ENCODE results near the gene TERT. TPM values are rescaled to one million over a fixed set of nuclear protein-coding genes. Genes with fewer than 3 reads are reported as not detected.

TERT gene
- total and polyA plus RNA-seq, 2 of the 13 experiments (the other 11 are each of a cell fraction or from before 2014, with no cell fraction given): 4.3 to 5.9 TPM

DNA sequence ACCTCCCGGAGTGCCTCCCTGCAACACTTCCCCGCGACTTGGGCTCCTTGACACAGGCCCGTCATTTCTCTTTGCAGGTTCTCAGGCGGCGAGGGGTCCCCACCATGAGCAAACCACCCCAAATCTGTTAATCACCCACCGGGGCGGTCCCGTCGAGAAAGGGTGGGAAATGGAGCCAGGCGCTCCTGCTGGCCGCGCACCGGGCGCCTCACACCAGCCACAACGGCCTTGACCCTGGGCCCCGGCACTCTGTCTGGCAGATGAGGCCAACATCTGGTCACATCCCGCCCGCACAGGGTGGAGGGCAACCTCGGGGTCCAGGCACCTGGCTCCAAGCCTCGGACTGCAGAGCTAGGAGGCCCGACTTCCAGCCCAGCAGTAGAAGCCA lies 776 bp upstream of the TERT start:
- in situ Hi-C loops (cut with HindIII; ENCODE audit: extremely low pct_ligation_motif_present, low pct_unique_long_range_greater_than_20kb): no loop called here
- Histone ChIP-seq H3K4me3 (replicated peaks in 1 of 3; ENCODE audit: insufficient read depth in 1 of 3, low read depth in 2 of 3, low read length in 3 of 3) (peak overlapping the region in 1 of 3 experiments; percentile 68; a peak in 1 of 6 replicates), H3K27ac (ENCODE audit: extremely low read length, insufficient read depth, low read length) (no peak overlapping the region), H3K9me3 (ENCODE audit: low read length) (no peaks in the 10 kb centered on the region), H3K4me2 (ENCODE audit: low read depth, low read length) (peak overlapping the region; percentile 43; the same call in 1 of the 2 replicates), H2AFZ (ENCODE audit: low read length) (no peak overlapping the region), H3K79me2 (ENCODE audit: insufficient read depth, low read length) (no peaks in the 10 kb centered on the region), H3K27me3 (ENCODE audit: control insufficient read depth in 1 of 2, insufficient read depth in 2 of 2, low read length in 2 of 2) (peaks cover 10 to 47% of the 10 kb centered on the region in 2 experiments; a peak in 4 of 5 replicates), H3K9ac (ENCODE audit: insufficient read depth, low read depth, low read length) (no peak overlapping the region), H3K36me3 (replicated peaks in 1 of 2; ENCODE audit: control insufficient read depth in 1 of 2, insufficient read depth in 2 of 2, low read length in 2 of 2) (no peaks in the 10 kb centered on the region), H3K4me1 (ENCODE audit: insufficient read depth, low read length) (peaks cover 18% of the 10 kb centered on the region), H4K20me1 (ENCODE audit: insufficient read depth, low read length) (no peaks in the 10 kb centered on the region)
- FAIRE-seq: no peak
- WGBS (ENCODE audit: low lambda C conversion rate): 59% methylated on average over 7 of the region's 22 CpGs
- DNase-seq (ENCODE audit: low spot score): no peak
- ChIA-PET POLR2A (interaction anchor here (1.0 kb wide), 1 partner anchor 31 kb away, joined by 5 read pairs; no protein-coding TSS in a partner anchor), CTCF (ENCODE audit: low intra/inter-chr PET ratio, low total read pairs) (no interaction called here)
- peak; percentile 57 for ATAC-seq
- intact Hi-C loops (cut with micrococcal nuclease; ENCODE audit: unreplicated experiment): no loop called here
- BruUV-seq (replicated peaks): no TSS peak
- TF ChIP-seq ZFP91 (CRISPR knock-in tag; IDR thresholded peaks at IDR 0.05; ENCODE audit: borderline replicate concordance) (0 out of 2 replicates have a peak, but pooled peaks have one; percentile 41), NR2C2 (CRISPR knock-in tag; IDR thresholded peaks at IDR 0.05; ENCODE audit: borderline replicate concordance) (peak; percentile 54; the same call in 1 of the 2 replicates), PAXIP1 (CRISPR knock-in tag; conservative IDR thresholded peaks at IDR 0.05) (peak; percentile 16; the same call in 1 of the 2 replicates)
- TF ChIP-seq, protein P1, sequence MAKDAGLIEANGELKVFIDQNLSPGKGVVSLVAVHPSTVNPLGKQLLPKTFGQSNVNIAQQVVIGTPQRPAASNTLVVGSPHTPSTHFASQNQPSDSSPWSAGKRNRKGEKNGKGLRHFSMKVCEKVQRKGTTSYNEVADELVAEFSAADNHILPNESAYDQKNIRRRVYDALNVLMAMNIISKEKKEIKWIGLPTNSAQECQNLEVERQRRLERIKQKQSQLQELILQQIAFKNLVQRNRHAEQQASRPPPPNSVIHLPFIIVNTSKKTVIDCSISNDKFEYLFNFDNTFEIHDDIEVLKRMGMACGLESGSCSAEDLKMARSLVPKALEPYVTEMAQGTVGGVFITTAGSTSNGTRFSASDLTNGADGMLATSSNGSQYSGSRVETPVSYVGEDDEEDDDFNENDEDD (CRISPR knock-in tag; IDR thresholded peaks at IDR 0.05; ENCODE audit: borderline replicate concordance): peak; percentile 46; the same call in 1 of the 2 replicates
- TF ChIP-seq, protein P2, sequence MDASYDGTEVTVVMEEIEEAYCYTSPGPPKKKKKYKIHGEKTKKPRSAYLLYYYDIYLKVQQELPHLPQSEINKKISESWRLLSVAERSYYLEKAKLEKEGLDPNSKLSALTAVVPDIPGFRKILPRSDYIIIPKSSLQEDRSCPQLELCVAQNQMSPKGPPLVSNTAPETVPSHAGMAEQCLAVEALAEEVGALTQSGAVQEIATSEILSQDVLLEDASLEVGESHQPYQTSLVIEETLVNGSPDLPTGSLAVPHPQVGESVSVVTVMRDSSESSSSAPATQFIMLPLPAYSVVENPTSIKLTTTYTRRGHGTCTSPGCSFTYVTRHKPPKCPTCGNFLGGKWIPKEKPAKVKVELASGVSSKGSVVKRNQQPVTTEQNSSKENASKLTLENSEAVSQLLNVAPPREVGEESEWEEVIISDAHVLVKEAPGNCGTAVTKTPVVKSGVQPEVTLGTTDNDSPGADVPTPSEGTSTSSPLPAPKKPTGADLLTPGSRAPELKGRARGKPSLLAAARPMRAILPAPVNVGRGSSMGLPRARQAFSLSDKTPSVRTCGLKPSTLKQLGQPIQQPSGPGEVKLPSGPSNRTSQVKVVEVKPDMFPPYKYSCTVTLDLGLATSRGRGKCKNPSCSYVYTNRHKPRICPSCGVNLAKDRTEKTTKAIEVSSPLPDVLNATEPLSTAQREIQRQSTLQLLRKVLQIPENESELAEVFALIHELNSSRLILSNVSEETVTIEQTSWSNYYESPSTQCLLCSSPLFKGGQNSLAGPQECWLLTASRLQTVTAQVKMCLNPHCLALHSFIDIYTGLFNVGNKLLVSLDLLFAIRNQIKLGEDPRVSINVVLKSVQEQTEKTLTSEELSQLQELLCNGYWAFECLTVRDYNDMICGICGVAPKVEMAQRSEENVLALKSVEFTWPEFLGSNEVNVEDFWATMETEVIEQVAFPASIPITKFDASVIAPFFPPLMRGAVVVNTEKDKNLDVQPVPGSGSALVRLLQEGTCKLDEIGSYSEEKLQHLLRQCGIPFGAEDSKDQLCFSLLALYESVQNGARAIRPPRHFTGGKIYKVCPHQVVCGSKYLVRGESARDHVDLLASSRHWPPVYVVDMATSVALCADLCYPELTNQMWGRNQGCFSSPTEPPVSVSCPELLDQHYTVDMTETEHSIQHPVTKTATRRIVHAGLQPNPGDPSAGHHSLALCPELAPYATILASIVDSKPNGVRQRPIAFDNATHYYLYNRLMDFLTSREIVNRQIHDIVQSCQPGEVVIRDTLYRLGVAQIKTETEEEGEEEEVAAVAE (CRISPR knock-in tag; IDR thresholded peaks at IDR 0.05; ENCODE audit: borderline replicate concordance): no peak

Data from HepG2 (cell line).